GM19035 (cell line): ENCODE measurements around the gene PCOLCE2.

Experiments used
- ATAC-seq: cut with Tn5 transposase; IDR thresholded peaks from one replicate; pipeline ENCODE4 v1.9.1; 2021; ENCODE audit not compliant: unreplicated experiment

Gene PCOLCE2

DNA sequence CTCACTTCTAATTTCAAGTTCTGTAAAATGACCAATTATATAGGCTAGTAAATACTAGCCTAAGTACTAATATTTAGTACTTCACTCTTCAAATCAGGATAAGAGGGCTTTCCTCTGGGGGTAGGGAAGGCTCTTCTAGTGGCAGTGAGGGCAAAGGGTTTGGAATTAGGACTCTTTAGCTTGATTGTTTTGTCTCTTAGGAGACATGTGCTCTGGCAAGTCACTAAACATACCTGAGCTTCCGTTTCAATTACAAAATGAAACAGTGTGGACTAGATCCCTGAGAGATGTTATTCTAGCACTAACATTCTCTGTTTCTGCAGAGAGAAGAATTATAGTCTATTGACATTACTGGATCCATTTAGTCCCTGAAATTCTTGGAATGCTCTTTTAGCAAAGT, 71.5 kb downstream of the PCOLCE2 start:
- ATAC-seq, result no peak

DNA sequence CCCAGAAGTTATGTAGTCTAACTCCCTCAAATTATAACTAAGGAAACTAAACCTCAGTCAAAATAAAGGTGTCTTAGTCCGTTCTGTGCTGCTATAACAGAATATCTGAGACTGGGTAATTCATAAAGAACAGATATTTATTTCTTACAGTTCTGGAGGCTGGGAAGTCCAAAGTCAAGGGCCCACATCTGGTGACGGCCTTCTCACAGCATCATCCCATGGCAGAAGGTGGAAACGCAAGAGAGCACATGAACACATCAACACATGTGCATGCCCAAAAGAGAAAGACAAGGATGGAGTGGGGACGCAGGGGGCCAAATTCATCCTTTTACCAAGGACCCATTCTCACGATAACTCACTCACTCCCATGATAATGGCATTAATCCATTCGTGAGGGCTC, 73.1 kb downstream of the PCOLCE2 start:
- no peak for ATAC-seq

DNA sequence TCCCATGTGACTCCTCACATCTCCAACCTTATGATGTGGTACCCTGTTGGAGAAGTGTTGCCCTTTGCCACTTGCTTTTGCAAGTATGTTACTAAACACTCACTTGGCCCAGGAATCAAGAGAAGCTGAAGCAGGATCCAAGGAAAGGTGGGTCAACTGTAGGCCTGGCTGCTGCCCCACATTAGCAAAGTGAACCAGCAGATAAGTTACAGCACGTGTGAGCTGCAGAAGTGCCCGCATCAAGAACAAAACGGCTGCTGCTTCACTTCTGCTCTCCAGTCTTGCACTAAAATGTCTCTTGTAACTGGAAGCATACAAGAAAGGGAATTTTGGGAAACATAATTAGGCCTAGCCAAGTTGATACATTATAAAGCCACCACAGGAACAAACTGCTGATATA, 79.6 kb downstream of the PCOLCE2 start:
- ATAC-seq, result no peak

DNA sequence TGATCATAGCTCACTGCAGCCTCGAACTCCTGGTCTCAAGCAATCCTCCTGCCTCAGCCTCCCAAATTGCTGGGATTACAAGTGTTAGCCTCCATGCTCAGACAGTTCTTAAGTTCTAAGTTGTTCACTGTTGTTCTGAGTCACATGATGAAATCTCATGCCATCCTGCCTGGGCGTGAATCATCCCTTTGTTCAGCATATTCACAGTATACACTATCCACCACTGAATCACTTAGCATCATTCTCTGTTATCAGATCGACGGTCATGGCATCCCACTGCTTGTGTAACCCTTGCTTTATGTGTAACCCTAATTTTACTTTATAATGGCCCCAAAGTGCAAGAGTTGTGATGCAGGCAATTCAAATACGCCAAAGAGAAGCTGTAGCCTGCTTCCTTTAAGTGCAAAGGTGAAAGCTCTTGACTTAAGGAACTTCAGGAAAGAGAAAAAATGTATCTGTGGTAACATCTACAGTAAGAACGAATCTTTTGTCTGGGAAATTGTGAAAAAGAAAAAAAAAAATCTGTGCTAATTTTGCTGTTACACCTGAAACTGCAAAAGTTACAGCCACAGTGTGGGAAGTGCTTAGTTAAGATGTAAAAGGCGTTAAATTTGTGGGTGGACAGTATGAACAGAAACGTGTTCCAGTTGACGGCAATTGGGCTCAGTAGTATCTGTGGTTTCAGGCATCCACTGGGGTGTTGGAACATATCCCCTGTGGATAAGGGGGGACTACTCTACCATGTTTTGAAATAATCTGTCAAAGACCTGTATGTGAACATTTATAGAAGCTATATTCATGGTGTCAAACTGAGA, 80.6 kb downstream of the PCOLCE2 start:
- ATAC-seq, result no peak

DNA sequence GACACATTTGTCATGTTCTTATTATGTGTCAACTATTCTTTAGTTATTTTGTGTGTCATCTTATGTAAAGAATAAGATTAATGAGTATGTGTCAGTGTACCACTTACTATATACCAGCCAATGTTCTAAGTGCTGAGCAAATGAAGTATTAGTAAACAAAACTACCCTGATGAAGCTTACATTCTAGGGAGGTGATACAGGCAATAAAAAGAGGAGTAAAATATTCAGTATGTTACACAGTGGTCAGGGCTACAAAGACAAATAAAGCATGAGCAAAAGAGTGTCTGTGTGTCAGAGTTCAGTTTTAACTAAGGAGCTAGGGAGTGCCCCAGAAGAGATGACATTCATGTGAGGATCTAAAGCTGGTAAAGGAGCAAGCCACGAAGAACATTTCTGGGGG, 86.0 kb downstream of the PCOLCE2 start:
- ATAC-seq, result no peak

DNA sequence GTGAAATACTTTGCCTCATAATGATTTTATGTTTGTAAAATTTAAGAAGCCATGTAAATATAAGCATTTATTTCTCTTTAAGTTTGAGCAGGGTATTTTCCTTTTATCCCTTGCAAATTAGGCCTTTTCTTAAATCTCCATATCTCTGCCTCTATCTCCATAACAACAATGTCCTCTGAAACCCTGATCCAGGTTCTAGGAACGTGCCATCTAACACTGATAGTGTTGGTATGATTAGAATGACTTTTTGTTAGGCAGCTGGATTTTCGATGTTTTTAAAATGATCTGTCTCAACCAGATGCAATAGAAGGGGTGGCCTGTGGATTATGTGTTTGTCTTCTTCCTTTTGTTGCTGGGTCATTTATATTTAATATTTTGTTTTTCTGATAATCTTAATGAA, 87.1 kb downstream of the PCOLCE2 start:
- ATAC-seq, result no peak

DNA sequence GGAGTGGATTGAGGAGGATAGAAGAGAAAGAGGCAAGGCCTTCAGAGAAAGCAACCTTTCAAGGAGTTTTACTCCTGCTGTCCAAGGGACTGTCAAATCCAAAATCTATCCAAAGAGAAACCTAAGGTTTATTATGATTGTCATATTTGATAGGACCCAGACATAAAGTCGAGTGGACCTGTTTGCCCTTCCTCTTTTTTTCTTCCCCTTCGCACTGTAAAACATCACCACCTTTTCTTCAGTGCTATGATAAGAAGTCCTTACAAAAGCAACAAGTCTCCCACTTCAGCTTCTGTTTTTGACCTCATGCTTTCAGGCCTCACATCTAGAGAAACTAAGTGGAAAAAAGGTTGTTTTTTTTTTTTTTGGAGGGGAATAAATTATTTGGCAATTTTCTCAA, 92.1 kb downstream of the PCOLCE2 start:
- ATAC-seq, result no peak

DNA sequence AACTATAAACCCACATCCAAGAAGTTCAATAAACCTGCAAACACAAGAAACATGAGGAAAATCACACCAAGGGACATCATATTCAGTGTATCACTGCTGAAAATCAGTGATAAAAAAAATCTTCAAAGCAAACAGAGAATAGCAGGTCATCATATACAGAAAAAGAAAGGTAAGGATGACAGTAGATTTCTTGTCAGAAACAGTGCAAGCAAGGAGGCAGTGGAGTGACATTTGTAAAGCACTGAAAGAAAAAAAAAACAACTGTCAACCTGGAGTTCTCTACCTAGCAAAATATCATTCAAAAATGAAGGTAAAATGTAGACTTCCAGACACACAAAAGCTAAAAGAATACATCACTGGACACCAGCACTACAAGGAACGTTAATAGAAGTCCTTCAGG, 93.6 kb downstream of the PCOLCE2 start:
- no peak for ATAC-seq

DNA sequence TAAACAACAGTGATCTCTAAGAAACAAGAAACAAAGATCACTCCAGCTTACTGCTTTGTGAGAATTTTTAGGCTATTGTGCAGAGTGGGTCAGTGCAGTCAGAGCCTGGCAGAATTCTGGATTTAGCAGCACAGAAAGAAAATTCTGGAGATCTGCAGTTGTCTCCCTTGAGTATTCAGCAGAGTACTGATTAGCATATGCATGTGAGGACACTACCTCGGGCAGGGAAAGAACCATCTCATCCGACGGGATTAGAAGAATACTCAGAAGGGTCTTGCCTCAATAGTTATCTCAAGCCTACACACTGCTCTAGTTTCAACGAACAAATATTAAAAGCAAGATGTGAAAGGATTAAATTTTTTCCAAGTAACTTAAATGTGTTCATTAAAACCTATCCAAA, 94.4 kb downstream of the PCOLCE2 start:
- ATAC-seq, result no peak

DNA sequence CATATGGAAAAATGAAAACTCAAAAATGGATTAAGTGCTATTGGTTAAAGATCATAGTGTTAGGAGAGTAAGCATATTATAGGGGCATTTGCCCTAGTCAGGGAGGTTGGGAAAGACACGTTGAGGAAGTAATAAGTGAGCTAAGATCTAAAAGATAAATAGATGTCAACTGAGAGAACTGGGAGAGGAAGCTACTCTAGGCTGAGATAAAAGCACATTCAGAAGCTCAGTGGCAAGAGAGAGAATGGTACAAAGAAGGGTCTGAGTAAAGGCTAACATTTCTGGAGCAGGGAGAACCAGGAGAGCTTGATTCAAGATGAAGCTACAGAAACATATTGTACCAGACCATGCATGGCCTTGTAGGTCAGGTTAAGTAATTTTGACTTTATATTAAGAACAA, 101.2 kb downstream of the PCOLCE2 start:
- no peak for ATAC-seq

DNA sequence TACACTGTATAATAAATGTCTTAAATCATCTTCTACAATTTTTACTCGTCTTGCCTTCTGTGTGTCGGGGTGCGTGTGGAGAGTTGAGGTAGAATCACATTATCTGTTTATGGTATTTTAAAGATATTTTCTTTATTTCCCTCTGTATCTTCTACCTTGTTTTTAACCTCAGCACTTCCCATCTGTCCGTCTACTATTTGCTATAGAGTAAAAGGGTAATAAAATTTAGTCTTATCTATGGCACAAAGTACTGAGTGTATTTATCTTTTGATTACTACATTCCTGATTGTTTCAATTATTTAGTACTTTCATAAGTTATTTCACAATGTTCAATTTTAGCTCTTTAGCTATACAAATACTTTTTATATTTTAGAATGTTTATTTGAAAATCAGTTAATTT, 102.9 kb downstream of the PCOLCE2 start:
- ATAC-seq, result no peak

DNA sequence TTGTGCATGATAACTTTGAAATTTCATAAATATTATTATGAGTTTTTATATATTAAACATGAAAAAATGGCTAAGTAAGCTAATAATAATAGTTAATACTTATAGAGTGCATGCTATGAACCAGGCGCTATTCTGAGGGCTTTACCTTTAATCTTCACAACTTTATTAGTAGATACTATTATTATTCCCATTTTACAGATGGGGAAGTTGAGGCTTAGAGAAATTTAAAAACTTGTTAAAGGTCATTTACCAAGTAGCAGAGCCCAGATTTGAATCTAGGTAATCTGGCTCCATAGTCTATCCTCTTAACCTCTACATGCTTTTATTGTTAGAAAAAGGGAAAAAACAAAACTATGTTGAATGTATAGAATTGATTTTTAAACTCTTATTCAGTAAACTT, 104.7 kb downstream of the PCOLCE2 start:
- ATAC-seq, result no peak

DNA sequence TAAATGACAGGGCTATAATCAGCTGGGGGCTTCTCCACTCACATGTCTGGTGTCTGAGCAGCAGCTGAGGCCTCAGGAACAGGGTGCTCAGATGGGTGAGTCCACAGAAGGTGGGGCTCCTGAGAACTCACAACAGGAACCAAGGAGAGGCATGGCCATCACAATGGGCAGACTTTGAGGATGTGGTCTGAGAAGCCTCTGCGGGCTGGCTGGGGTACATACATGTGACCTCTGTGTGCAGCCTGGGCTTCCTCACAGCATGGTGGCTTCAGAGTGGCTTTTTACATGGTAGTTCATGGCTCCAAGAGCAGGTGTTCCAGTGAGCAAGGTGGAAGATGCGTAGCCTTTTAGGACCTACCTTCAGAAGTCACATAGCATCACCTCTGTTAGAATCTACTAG, 106.3 kb downstream of the PCOLCE2 start:
- no peak for ATAC-seq

DNA sequence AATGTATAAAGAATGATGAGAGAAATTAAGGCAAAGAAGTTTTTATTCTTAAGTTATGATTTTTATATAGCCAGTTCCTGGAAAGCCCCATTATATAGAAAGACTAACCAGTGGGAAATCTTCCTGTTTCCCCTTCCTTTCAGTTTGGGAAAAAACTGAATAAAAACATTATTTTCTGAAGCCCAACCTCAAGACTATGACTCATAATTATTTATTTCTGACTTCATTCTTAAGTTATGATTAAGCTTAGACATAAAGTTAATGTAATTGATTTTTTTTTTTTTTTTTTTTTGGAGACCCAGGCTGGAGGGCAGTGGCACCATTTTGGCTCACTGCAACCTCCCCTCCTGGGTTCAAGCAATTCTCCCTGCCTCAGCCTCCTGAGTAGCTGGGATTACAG, 109.3 kb downstream of the PCOLCE2 start:
- no peak for ATAC-seq

DNA sequence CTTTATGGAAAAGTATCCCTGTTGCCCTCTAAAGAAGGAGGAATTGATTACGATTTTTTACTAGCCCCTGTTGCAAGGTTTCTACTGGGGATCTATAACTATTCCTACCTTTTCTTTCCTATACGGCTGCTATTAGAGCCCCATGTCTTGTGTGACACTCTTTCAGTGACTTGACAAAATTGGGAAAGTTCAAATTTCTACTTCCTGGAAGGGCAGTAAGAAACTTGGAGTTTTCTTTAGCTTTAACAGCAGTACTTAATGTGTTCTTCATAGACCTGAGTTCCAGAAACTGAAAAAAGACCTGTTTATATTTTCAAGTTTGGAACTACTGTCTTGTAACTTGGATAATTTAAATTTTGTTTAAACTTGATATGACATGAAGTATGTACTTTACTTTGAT, 110.3 kb downstream of the PCOLCE2 start:
- ATAC-seq, result no peak

DNA sequence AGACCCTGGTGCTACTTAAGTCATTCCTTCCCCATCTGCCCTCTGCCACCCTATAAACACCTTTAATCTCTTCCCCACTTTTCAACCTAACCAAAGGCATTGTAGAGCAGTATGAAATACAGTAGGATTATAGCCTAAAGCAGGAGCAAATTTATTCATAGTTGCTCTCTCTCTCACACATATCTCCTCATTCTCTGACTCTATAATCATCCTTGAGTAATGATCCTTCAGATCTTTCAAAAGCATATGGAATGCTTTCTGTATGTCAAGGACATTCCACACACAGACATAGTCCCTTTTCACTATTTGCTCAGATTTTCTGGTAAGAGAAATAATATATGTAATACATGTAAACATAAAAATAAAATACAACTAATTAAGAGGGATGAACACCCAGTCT, 111.0 kb downstream of the PCOLCE2 start:
- no peak for ATAC-seq

DNA sequence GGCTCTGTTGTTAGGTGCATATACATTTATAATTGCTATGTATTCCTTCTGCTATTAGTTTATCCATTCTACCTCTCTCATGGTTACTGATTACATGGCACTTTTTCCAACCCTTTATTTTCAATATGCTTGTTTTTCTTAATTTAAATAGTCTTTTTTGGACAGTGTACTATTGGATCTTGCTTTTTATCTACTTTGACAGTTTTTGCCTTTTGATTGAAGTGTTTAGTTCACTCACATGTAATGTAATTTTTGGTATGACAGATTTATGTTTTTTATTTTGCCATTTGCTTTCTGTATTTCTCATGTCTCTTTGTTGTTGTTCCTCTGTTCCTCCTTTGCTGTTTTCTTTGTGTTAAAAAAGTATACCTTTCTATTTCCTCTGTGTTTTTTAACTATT, 120.5 kb downstream of the PCOLCE2 start:
- no peak for ATAC-seq
